NCI-H2196 treated with DMSO at 0.1 percent for 48 hours (cell line): Measurements from ENCODE around the gene P2RX3.
"Not testable (repeated sequence)": the region's sequence is repeated elsewhere in the genome, so short reads cannot be mapped to it uniquely, and the experiment has no call there.

Experiments used
- DNase-seq: peaks from one replicate; lab custom pipeline; 2025; ENCODE audit not compliant: unreplicated experiment; lab: John Stamatoyannopoulos, UW

The P2RX3 gene

GRCh38 chr11:57324154-57324885, 13.8 kb upstream of the P2RX3 start:
- no peak for DNase-seq

DNA sequence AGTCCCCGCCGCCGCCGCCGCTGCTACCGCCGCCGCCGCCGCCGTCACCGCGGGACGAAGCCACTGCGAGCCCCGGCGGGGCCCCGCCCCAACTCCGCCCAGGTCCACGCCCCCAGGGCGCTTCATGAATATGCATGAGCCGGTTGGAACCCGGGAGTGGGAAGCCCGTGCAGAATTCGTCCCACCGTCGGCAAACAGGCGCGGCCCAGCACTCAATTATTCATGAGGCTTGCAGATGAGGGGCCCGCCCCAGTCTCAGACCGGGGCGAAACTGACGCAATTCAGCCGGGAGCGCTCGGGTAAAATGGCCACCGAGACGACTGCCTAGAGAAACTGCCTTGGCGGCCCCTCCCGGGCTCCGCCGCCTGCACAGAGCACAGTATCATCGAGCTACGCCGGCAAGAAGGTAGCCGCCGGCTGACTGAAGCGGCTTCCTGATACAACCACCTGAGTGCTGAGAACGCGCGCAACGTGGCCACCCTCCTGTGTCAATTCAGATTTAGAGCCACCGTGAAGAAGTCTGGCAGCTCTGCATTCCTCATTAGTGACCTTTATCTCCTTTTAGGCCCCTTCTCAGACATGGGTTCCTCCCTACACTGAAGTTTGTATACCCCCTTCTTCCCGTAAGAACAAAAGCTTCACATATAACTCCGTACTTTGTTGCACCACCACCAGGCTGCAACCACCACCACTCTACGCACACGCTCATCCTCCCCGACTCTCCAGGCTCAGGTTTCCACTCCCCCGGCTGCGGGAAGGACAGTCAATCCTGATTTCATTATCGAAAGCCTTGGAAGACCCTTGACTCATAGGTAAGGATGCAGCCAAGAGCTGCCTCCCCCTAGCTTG, 13.0 kb upstream of the P2RX3 start, which contains the start of gene TNKS1BP1:
Gene TNKS1BP1 (minus strand): TSS at position 67 of the 849 bp plus-strand sequence. CDS start 3,067 bp downstream, outside the sequence.
- DNase-seq: peak; percentile 93

- DNase-seq: peak; percentile 40
Observed at GRCh38 chr11:57325735-57326048, 12.5 kb upstream of the P2RX3 start.

DNA sequence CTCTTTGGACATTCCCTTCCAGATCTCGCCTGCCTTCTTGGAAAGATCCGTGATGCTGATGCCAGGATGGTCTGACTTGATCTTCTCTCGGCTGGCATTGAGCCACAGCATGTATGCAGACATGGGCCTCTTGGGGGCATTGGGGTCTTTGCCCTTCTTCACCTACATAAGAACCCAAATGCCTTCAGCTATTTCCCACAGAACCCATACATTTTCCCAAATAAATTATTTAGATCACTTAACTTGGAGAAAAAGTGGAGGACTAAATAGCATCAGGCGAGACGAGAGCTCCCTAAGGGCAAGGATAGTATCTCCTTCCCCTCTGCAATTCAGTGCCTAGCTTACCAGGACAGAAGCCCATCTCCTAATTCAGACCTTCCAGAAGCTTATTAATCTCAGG, 10.4 kb upstream of the P2RX3 start:
- DNase-seq: no peak

DNA sequence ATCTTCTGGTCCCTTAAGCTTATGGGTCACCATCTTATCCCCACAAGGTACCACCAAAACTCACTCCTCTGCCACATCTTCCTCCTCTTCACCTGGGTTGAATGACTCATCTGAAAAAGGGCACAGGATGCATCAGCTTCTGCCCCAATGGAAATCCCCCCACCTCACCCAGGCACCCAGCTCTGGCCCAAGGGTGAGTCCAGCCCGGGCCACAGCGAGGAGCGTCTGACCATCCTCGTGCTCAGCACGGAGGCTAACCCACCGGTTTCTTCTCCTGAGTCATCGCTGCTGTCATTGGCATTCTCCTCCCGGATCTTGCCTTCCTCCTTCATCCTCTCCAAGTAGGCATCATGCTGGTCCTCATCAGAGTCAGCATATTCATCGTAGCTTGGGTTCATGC, 8.1 kb upstream of the P2RX3 start:
- no peak for DNase-seq

- DNase-seq: no peak
Observed at GRCh38 chr11:57331720-57332119, 6.4 kb upstream of the P2RX3 start.

DNA sequence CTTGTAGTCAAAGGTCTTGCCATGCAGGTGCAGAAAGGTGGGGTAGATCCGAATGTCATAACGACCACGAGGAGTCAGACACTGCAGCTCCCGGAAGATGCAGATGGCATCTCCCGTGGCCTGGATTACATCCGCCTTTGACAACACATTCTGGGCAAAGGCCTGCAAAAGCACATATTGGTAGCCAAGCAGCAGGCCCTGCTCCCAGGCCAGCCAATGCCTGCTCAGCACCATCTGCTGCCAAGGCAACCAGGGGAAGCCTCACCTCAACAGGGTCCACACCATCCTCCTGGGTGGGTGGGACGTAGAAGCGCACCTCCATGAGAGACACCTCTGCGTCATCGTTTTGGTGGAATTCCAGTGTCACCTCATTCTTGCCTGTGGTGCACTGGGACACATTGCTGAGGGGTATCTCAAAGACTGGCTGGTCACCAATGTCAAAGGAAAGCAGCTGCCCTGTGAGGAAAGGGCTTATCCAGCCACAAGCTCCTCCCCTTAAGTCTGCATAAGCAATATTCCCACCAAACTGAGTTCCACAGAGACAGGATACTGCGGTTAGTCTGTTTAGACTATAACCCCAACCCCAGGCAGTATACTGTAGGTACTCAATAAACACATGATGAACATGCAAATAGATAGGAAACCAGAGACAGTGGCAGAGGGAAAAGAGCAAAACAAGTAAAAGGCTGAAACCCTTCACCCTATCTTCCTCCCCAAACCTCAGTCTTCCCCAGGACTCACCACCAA, 5.3 kb upstream of the P2RX3 start:
- DNase-seq: no peak

DNA sequence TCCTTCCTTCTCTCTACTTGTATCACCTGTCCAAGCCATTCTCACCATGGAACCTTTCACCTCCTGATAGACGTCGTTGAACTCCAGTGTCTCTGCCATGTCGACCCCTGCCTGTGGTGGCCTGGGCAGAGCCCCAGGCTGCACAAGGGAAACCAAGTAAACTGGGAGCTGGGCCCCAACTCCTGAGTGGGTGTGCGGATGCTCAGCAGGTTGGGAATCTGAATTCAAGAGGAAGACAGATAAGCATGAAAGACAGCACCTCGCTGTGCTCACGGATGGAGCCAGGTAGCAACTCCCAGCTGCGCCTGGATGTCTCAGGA, 3.2 kb upstream of the P2RX3 start:
- no peak for DNase-seq

- peak; percentile 85 for DNase-seq
Observed at GRCh38 chr11:57335343-57336110, 2.6 kb upstream of the P2RX3 start, which contains the start of gene SSRP1. Gene SSRP1 (minus strand): TSS chr11:57335892. CDS start chr11:57335121, 771 bp downstream.

- DNase-seq: no peak
Observed at GRCh38 chr11:57336111-57336666, 2.0 kb upstream of the P2RX3 start.

GRCh38 chr11:57336856-57337255, 1.3 kb upstream of the P2RX3 start:
- DNase-seq: not testable (repeated sequence)

- DNase-seq: no peak
Observed at GRCh38 chr11:57339328-57339727, 1.2 kb downstream of the P2RX3 start.

DNA sequence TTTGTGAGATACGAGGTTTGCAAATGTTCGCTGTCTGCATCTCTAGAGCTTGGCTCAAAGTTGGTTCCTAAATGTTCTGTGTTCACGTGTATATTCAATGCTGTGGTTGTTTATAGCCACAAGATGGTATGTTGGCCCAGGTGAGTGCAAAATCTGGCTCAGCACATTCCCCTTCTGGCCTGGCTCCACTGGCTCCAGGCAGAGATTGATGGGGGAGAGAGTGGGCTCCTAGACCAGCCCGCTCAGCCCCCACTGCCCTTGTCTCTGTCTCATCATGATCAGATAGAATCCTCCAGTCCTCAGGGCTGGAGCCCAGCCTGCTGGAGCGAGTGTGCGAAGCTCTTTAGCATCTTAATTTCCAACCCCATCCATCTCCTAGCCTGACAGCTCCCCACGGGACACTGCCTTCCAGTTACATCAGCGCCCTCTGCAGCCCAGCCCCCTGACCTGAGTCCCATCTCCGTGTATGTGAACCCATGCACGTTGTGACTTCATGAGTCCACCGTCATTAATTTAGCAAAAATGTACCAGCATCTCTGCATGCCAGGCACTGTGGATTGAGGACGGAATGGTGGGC, 2.0 kb downstream of the P2RX3 start:
- no peak for DNase-seq

GRCh38 chr11:57341250-57341808, 3.2 kb downstream of the P2RX3 start:
- DNase-seq: no peak

- DNase-seq: no peak
Observed at GRCh38 chr11:57342702-57343101, 4.5 kb downstream of the P2RX3 start.

GRCh38 chr11:57343825-57344224, 5.7 kb downstream of the P2RX3 start:
- no peak for DNase-seq

GRCh38 chr11:57344826-57345225, 6.7 kb downstream of the P2RX3 start:
- no peak for DNase-seq

- DNase-seq: peak; percentile 51
Observed at GRCh38 chr11:57345555-57346211, 7.5 kb downstream of the P2RX3 start.

- DNase-seq: no peak
Observed at GRCh38 chr11:57347336-57347735, 9.2 kb downstream of the P2RX3 start.
